HUES6 (cell line): ENCODE results near the gene ZBTB21.

Source experiments
- H3K27ac ChIP-seq: 2 replicates; pipeline ENCODE4 v1.7.0; 2013; ENCODE audit warnings: low read depth, mild to moderate bottlenecking, low read length, inconsistent platforms
- H3K27me3 ChIP-seq: 2 replicates; pipeline ENCODE4 v1.6.1; 2013; ENCODE audit warnings: low read length; ENCODE audit not compliant: control insufficient read depth, insufficient read depth
- H3K36me3 ChIP-seq: 2 replicates; pipeline ENCODE4 v1.6.1; 2013; ENCODE audit warnings: low read length; ENCODE audit not compliant: control insufficient read depth, insufficient read depth
- H3K4me1 ChIP-seq: 2 replicates; pipeline ENCODE4 v1.6.1; 2013; ENCODE audit warnings: low read length; ENCODE audit not compliant: control insufficient read depth, insufficient read depth
- H3K4me3 ChIP-seq: 2 replicates; pipeline ENCODE4 v1.5.1; 2013; ENCODE audit warnings: low read depth, low read length
- H3K9ac ChIP-seq: one replicate; pipeline ENCODE4 v1.6.1; 2013; ENCODE audit warnings: mild to moderate bottlenecking, low read length
- H3K9me3 ChIP-seq: 2 replicates; pipeline ENCODE4 v1.6.1; 2013; ENCODE audit warnings: low read depth, low read length; ENCODE audit not compliant: control insufficient read depth, insufficient read depth

Gene ZBTB21

GRCh38 chr21:42028766-42029425, 18.7 kb upstream of the ZBTB21 start:
- Histone ChIP-seq H3K36me3 (no peaks in the 10 kb centered on the region), H3K27me3 (no peaks in the 10 kb centered on the region), H3K4me3 (no peak overlapping the region), H3K4me1 (no peaks in the 10 kb centered on the region), H3K9ac (no peak overlapping the region), H3K9me3 (no peaks in the 10 kb centered on the region), H3K27ac (no peak overlapping the region)

GRCh38 chr21:42027822-42028765, 17.9 kb upstream of the ZBTB21 start:
- no peak overlapping the region for H3K27ac ChIP-seq
- no peaks in the 10 kb centered on the region for H3K27me3 ChIP-seq
- no peak overlapping the region for H3K9ac ChIP-seq
- no peaks in the 10 kb centered on the region for H3K4me1 ChIP-seq
- H3K4me3 ChIP-seq = no peak overlapping the region
- no peaks in the 10 kb centered on the region for H3K9me3 ChIP-seq
- no peaks in the 10 kb centered on the region for H3K36me3 ChIP-seq

- H3K27me3 ChIP-seq = no peaks in the 10 kb centered on the region
- no peak overlapping the region for H3K4me3 ChIP-seq
- no peaks in the 10 kb centered on the region for H3K36me3 ChIP-seq
- no peak overlapping the region for H3K9ac ChIP-seq
- no peaks in the 10 kb centered on the region for H3K9me3 ChIP-seq
- H3K27ac ChIP-seq = no peak overlapping the region
- peaks cover 3% of the 10 kb centered on the region for H3K4me1 ChIP-seq
Measured at GRCh38 chr21:42027085-42027821, 17.1 kb upstream of the ZBTB21 start.

DNA sequence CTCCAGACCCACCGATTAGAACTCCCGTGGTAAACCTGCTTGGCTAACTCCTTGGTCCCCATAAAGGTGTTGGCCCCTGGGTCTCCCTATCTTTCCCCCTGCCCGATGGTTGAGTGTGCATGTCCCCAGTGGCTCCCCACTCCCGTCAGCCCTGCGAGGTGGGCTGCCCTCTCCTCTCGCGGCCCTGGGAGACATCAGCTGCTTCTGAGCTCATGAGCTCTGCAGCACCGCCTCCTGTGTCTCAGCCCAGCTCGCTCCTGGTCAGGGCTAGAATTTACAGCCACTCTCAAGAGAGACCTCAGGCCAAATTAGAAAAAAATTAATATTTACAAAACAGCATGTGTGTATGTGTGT, 15.9 kb upstream of the ZBTB21 start:
- Histone ChIP-seq H3K27ac (no peak overlapping the region), H3K9ac (no peak overlapping the region), H3K9me3 (no peaks in the 10 kb centered on the region), H3K4me3 (no peak overlapping the region), H3K36me3 (no peaks in the 10 kb centered on the region), H3K27me3 (peaks cover 9% of the 10 kb centered on the region; the same call in 1 of the 2 replicates), H3K4me1 (peaks cover 15% of the 10 kb centered on the region)

GRCh38 chr21:42025376-42026081, 15.4 kb upstream of the ZBTB21 start:
- H3K4me1 ChIP-seq = peaks cover 16% of the 10 kb centered on the region
- H3K9me3 ChIP-seq = no peaks in the 10 kb centered on the region
- H3K27ac ChIP-seq = no peak overlapping the region
- no peak overlapping the region for H3K9ac ChIP-seq
- H3K36me3 ChIP-seq = no peaks in the 10 kb centered on the region
- peaks cover 12% of the 10 kb centered on the region; the same call in 1 of the 2 replicates for H3K27me3 ChIP-seq
- no peak overlapping the region for H3K4me3 ChIP-seq

- Histone ChIP-seq H3K9me3 (no peaks in the 10 kb centered on the region), H3K27me3 (peaks cover 19% of the 10 kb centered on the region; the same call in 1 of the 2 replicates), H3K27ac (no peak overlapping the region), H3K9ac (no peak overlapping the region), H3K4me3 (no peak overlapping the region), H3K4me1 (peaks cover 16% of the 10 kb centered on the region), H3K36me3 (no peaks in the 10 kb centered on the region)
Measured at GRCh38 chr21:42022906-42023305, 12.7 kb upstream of the ZBTB21 start.

DNA sequence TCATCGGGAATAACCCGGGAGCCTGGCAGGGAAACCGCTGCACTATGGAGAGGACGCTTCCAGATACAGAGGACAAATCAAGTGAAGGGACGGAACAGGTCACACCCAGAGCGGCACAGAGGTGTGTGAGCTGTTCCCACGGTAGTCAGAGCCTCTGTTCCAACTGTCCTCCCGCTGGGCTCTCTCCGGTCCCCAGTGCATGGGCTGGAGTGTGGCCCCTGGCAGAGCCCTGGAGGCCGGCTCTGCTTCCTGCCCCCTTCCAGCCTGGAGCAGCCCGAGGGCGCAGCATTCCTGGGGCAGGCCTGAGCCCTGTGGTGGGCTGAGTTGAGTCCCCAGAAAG, 11.9 kb upstream of the ZBTB21 start:
- Histone ChIP-seq H3K36me3 (no peaks in the 10 kb centered on the region), H3K9me3 (no peaks in the 10 kb centered on the region), H3K9ac (peak overlapping the region; percentile 47), H3K27me3 (peaks cover 19% of the 10 kb centered on the region; the same call in 1 of the 2 replicates), H3K4me1 (peaks cover 16% of the 10 kb centered on the region), H3K27ac (no peak overlapping the region), H3K4me3 (peak overlapping the region; percentile 34; the same call in 1 of the 2 replicates)

GRCh38 chr21:42021371-42022090, 11.4 kb upstream of the ZBTB21 start:
- no peaks in the 10 kb centered on the region for H3K9me3 ChIP-seq
- no peak overlapping the region for H3K27ac ChIP-seq
- peak overlapping the region; percentile 47 for H3K9ac ChIP-seq
- H3K4me3 ChIP-seq = peak overlapping the region; percentile 34; the same call in 1 of the 2 replicates
- H3K36me3 ChIP-seq = no peaks in the 10 kb centered on the region
- peaks cover 16% of the 10 kb centered on the region for H3K4me1 ChIP-seq
- H3K27me3 ChIP-seq = peaks cover 19% of the 10 kb centered on the region; the same call in 1 of the 2 replicates

DNA sequence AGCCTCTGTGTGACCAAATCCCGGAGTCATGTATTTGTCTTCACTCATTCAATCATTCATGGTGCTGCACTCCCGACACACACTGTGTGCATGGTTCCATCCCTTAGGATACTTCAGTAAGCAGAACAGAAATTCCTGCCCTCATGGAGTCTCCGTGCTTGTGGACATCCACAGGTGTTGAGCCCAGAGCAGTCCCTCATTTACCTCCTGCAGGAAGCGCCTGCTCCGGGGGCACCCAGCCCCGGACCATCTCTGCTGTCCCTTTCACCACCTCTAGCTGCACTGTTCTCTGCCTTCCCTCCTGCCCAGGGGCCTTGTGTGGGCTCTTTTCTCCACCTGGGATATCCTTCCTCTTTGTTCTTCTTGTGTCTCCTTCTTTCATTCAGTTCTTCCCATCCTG, 9.5 kb upstream of the ZBTB21 start:
- Histone ChIP-seq H3K9ac (no peak overlapping the region), H3K4me1 (peaks cover 16% of the 10 kb centered on the region), H3K4me3 (no peak overlapping the region), H3K9me3 (no peaks in the 10 kb centered on the region), H3K36me3 (no peaks in the 10 kb centered on the region), H3K27ac (no peak overlapping the region), H3K27me3 (peaks cover 19% of the 10 kb centered on the region; the same call in 1 of the 2 replicates)

GRCh38 chr21:42019101-42019605, 9.0 kb upstream of the ZBTB21 start:
- Histone ChIP-seq H3K9ac (no peak overlapping the region), H3K36me3 (no peaks in the 10 kb centered on the region), H3K9me3 (no peaks in the 10 kb centered on the region), H3K27me3 (peaks cover 19% of the 10 kb centered on the region; the same call in 1 of the 2 replicates), H3K4me3 (no peak overlapping the region), H3K27ac (no peak overlapping the region), H3K4me1 (peaks cover 16% of the 10 kb centered on the region)
